Neural progenitor cell (in vitro differentiated cells): ENCODE measurements around the gene TGM6.

Experiments used
- EZH2 ChIP-seq: fragments of 200-600 bp; sonication (generic); IDR thresholded peaks from 2 replicates; pipeline ENCODE4 v1.6.1; 2017; ENCODE audit warnings: antibody characterized with exemption, mild to moderate bottlenecking, moderate library complexity
- TF ChIP-seq, protein P1 (sequence below): fragments of 200-600 bp; sonication (generic); IDR thresholded peaks from 2 replicates; pipeline ENCODE4 v1.5.1; 2017; ENCODE audit warnings: antibody characterized with exemption, mild to moderate bottlenecking

DNA sequence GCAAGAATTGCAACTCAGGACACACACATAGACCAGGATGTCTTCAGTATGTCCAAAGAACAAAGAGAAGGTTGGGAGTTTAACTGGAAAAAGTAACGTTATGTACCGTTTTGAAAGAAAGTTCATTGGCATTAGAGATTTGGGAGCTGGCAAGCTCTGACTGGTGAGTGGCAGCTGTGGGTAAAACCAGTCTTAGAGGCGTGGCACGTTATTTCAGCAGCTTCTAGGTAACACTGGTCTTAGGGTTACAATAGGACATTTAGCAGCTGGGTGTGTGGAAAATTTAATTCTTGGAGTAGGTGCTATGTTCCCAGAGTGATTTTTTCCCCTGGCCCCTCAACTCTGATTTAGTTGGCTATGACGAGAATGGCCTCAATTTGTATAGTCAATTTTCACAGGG is 70.7 kb downstream of the TGM6 start:
- TF ChIP-seq, protein P1, sequence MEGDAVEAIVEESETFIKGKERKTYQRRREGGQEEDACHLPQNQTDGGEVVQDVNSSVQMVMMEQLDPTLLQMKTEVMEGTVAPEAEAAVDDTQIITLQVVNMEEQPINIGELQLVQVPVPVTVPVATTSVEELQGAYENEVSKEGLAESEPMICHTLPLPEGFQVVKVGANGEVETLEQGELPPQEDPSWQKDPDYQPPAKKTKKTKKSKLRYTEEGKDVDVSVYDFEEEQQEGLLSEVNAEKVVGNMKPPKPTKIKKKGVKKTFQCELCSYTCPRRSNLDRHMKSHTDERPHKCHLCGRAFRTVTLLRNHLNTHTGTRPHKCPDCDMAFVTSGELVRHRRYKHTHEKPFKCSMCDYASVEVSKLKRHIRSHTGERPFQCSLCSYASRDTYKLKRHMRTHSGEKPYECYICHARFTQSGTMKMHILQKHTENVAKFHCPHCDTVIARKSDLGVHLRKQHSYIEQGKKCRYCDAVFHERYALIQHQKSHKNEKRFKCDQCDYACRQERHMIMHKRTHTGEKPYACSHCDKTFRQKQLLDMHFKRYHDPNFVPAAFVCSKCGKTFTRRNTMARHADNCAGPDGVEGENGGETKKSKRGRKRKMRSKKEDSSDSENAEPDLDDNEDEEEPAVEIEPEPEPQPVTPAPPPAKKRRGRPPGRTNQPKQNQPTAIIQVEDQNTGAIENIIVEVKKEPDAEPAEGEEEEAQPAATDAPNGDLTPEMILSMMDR, result no peak
- TF ChIP-seq EZH2, result no peak
